Measurements from ENCODE around the gene GNG12. TPM values are rescaled to one million over a fixed set of nuclear protein-coding genes. Genes with fewer than 3 reads are reported as not detected.

Gene GNG12
- polyA plus RNA-seq, 1 donor (not counting 4 experiments of a cell fraction or from before 2014, with no cell fraction given): 208 TPM

GRCh38 chr1:67780637-67781036 is 52.6 kb downstream of the GNG12 start:
- DNase-seq (ENCODE audit: low read depth, low spot score) (no peak), FAIRE-seq (no peak)
- Histone ChIP-seq H3K79me2 (ENCODE audit: control insufficient read depth, insufficient read depth, low read length) (peaks cover 79% of the 10 kb centered on the region), H3K4me3 (ENCODE audit: control insufficient read depth in 2 of 3, extremely low read depth in 1 of 3, insufficient read depth in 2 of 3, low read depth in 1 of 3, low read length in 3 of 3) (no peak overlapping the region), H3K27me3 (ENCODE audit: control insufficient read depth, extremely low read depth, insufficient read depth, low read length) (no peaks in the 10 kb centered on the region), H2AFZ (ENCODE audit: control insufficient read depth, low read length) (no peak overlapping the region), H3K27ac (ENCODE audit: control insufficient read depth, insufficient read depth, low read length) (no peak overlapping the region), H3K4me1 (ENCODE audit: control insufficient read depth, extremely low read depth, insufficient read depth, low read length) (peaks cover 10% of the 10 kb centered on the region), H3K9me3 (ENCODE audit: control insufficient read depth, low read depth, low read length) (no peaks in the 10 kb centered on the region), H3K36me3 (ENCODE audit: control insufficient read depth in 2 of 2, extremely low read depth in 1 of 2, insufficient read depth in 2 of 2, low read length in 2 of 2) (peaks cover 2 to 8% of the 10 kb centered on the region in 2 experiments), H3K4me2 (ENCODE audit: control insufficient read depth, extremely low read depth, insufficient read depth, low read depth, low read length) (no peak overlapping the region), H3K9ac (ENCODE audit: control insufficient read depth, extremely low read depth, insufficient read depth, low read length) (no peak overlapping the region), H4K20me1 (ENCODE audit: control insufficient read depth, extremely low read depth, insufficient read depth, low read length) (peaks cover 7% of the 10 kb centered on the region), H3K9me1 (ENCODE audit: control insufficient read depth, extremely low read depth, insufficient read depth, low read length) (no peaks in the 10 kb centered on the region)
- TF ChIP-seq CTCF (optimal IDR thresholded peaks at IDR 0.05 in 1 of 3, IDR thresholded peaks at IDR 0.05 in 1 of 3, conservative IDR thresholded peaks at IDR 0.05 in 1 of 3; ENCODE audit: extremely low read depth in 1 of 3, insufficient read depth in 2 of 3, low read length in 3 of 3) (no peak), EZH2 (IDR thresholded peaks at IDR 0.05; ENCODE audit: low read length) (no peak)
- dilution Hi-C loops (cut with MboI; ENCODE audit: extremely low pct_ligation_motif_present, low sequenced_read_pairs): no loop called here

- DNase-seq (ENCODE audit: low read depth, low spot score) (no peak), FAIRE-seq (no peak)
- TF ChIP-seq CTCF (optimal IDR thresholded peaks at IDR 0.05 in 1 of 3, IDR thresholded peaks at IDR 0.05 in 1 of 3, conservative IDR thresholded peaks at IDR 0.05 in 1 of 3; ENCODE audit: extremely low read depth in 1 of 3, insufficient read depth in 2 of 3, low read length in 3 of 3) (no peak), EZH2 (IDR thresholded peaks at IDR 0.05; ENCODE audit: low read length) (no peak)
- H3K36me3 ChIP-seq (ENCODE audit: control insufficient read depth in 2 of 2, extremely low read depth in 1 of 2, insufficient read depth in 2 of 2, low read length in 2 of 2): peaks cover 10 to 21% of the 10 kb centered on the region in 2 experiments
- no peak overlapping the region for H3K27ac ChIP-seq (ENCODE audit: control insufficient read depth, insufficient read depth, low read length)
- H3K9ac ChIP-seq (ENCODE audit: control insufficient read depth, extremely low read depth, insufficient read depth, low read length): no peak overlapping the region
- H3K9me1 ChIP-seq (ENCODE audit: control insufficient read depth, extremely low read depth, insufficient read depth, low read length): peaks cover 2% of the 10 kb centered on the region
- H3K9me3 ChIP-seq (ENCODE audit: control insufficient read depth, low read depth, low read length): no peaks in the 10 kb centered on the region
- peaks cover 85% of the 10 kb centered on the region for H3K79me2 ChIP-seq (ENCODE audit: control insufficient read depth, insufficient read depth, low read length)
- H3K27me3 ChIP-seq (ENCODE audit: control insufficient read depth, extremely low read depth, insufficient read depth, low read length): no peaks in the 10 kb centered on the region
- dilution Hi-C loops (cut with MboI; ENCODE audit: extremely low pct_ligation_motif_present, low sequenced_read_pairs): no loop called here
- no peak overlapping the region for H3K4me2 ChIP-seq (ENCODE audit: control insufficient read depth, extremely low read depth, insufficient read depth, low read depth, low read length)
- H3K4me1 ChIP-seq (ENCODE audit: control insufficient read depth, extremely low read depth, insufficient read depth, low read length): peaks cover 5% of the 10 kb centered on the region
- no peak overlapping the region for H3K4me3 ChIP-seq (ENCODE audit: control insufficient read depth in 2 of 3, extremely low read depth in 1 of 3, insufficient read depth in 2 of 3, low read depth in 1 of 3, low read length in 3 of 3)
- H4K20me1 ChIP-seq (ENCODE audit: control insufficient read depth, extremely low read depth, insufficient read depth, low read length): no peaks in the 10 kb centered on the region
- H2AFZ ChIP-seq (ENCODE audit: control insufficient read depth, low read length): no peak overlapping the region
Observed at GRCh38 chr1:67777440-67777839, 55.8 kb downstream of the GNG12 start.

All from keratinocyte (primary cell).